NCI-H748 treated with DMSO at 0.1 percent for 48 hours (cell line): ENCODE results near the gene ADGRG1.

Source experiments
- DNase-seq: peaks from one replicate; lab custom pipeline; 2025; lab: John Stamatoyannopoulos, UW

ADGRG1 gene

DNA sequence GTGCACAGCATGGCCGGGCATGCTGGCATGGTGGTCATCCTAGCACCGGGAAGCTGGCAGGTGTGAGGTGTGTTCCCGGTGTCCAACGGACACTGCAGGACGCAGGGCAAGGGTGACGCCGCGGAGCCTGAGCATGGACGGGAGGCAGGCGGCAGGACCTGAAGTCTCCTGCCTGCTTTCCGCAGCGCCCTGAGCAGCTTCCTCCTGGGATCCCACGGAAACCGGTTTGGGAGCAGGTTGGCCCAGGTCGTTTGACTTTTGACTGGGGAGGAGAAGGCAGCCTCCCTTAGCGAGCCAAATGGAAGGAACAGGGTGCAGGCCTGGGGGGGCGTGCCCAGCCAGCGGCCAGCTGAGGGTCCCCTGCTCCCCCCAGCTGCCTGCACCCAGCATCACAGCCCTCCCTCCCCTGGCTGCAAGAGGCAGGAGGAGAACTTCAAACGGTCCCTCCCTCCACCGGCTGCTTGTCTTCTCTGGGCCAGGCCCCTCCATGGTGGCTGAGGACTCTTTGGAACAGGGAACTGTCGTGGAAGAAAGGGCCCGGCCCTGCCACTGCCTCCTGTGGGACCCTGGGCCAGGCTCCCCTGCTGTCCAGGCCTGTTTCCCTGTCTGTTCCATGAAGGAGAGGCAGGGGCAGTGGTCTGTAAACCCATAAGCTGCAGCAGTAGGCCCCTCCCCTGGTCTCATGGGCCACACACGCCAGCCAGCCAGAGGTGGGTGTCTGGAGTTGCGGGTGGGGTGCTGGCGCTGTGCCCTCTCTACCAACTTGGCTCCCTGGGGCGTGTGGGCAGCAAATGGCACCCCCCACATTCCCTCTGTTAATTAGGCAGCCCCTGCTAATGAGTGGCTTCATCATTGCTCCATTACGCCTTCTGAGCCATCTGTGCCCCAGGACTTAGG, 7.8 kb upstream of the ADGRG1 start:
- no peak for DNase-seq

DNA sequence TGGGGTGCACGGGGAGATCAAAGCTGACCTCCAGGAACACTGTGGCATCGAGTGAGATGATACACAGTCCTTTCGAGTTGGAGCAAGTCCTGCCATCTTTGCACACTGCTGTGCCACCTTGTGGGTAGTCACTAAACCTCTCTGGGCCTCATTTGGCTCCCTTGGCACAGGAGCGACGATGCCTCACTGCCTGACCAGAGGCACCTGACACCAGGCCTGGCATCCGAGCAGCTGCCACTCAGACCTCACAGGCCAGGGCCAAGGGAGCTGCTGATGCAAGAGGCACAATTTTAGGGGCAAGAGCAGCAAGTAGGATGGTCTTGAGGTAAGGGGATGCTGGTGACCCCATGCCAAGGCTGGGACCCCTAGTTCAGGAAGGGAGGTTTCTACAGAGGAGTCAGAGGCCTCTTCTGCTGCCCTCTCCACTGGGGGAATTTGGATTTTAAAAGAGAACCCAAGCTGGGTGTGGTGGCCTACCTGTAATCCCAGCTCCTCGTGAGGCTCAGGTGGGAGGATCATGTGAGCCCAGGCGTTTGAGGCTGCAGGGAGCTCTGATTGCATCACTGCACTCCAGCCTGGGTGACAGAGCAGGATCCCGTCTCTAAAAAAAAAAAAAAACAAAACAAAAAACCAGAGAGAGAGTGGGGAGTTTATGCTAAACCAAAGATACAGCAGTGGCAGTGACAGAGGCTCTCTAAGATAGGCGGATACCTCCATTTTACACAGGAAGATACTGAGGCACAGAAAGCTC, 6.7 kb upstream of the ADGRG1 start:
- DNase-seq = no peak

DNA sequence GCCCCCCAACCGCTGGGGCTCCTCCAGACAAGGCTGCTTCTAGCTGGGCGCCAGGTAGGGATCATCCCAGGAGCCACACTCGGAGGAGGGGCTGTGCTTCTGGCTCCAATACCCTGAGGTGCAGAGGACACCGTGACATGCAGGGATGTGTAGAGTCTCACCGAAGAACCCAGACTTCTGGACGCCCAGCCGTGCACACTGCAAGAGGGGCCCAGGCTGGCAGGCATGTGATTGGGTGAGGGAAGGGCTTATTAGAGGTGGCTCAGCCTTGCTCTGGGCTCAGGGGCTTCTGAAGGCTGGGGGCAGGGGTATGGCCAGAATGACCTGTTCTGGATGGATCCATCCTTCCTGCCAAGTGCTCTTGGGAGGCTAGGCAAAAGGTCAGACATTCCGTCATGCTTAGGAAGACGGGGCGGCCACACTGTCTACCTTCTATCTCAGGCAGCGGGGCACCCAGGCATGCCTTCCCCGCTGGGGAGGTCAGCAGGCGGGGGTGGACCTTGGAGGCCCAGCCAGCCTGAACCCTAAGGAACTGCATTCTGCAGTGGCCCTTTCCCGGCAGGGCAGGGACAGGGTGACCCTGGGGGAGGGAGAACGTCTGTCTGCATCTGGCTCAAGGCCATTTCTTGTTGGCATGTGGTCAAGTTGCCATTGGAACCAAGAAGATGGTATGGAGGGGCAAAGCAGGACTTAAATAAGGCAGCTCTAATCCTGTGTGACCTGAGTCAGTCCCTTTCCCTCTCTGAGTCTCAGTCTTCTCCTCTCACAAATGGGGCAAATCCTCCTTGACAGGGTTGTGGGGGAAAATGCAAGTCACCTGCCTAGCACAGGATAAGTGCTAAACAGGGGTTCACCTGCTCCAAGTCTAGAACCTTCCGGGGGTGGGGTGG, 5.8 kb upstream of the ADGRG1 start:
- DNase-seq = no peak

DNA sequence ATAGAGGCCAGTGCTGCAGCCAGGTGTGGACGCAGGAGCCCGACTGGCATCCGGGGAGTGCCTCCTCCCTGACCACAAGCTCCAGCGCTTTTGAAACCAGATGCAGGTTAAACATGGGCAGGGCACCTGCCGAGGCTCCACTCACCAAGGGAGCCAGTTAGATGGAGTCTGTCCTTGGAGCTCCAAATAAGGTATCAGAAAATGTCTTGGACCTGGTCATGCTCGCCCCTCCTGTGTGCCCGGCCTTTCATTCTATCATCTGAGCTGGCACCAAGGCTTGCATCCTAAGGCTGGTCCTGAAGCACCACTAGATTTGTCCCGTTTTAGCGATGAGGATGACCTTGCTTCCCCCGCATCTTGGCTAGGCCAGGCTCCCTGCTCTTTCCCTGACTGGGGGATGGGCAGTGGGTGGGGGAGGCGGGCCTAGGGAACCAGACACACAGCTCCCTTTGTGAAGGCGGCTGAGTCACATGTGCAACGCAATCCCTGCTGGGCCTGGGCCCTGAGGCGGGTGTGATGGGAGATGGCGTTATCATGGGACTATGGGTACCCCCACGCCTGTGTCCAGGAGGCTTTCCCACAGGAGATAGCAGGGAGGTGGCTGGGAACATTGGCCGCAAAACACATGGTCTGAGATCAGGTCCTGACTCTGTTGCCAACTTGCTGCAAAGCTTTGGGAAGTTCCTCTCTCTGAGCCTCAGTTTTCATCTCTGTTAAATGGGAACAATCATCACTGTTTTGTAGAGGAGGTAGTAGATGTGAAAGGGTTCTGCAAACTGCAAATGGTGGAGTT, 5.0 kb upstream of the ADGRG1 start:
- DNase-seq = no peak

DNA sequence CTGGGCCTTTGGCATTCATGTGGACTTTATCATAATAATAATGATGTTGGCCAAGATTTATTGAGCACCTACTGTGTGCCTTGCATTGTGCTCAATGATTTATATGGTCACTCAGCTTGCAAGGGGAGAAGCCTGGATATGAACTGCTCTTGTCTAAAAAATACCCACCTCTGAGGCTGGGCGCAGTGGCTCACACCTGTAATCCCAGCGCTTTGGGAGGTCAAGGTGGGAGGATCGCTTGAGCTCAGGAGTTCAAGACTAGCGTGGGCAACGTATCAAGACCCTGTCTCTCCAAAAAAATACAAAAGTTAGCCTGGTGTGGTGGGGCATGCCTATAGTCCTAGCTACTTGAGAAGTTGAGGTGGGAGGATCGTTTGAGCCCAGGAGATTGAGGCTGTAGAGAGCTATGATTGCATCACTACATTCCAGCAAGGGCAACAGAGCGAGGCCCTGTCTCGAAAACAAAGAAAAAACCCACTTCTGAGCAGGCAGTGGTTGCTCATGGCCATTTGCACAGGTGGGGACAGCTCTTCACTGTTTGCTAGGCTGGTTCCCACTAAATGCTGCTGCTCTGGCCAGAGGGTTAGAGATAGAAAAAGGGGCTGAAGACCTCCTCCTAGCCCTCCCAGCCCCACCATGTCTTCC, 4.3 kb upstream of the ADGRG1 start:
- DNase-seq = no peak

DNA sequence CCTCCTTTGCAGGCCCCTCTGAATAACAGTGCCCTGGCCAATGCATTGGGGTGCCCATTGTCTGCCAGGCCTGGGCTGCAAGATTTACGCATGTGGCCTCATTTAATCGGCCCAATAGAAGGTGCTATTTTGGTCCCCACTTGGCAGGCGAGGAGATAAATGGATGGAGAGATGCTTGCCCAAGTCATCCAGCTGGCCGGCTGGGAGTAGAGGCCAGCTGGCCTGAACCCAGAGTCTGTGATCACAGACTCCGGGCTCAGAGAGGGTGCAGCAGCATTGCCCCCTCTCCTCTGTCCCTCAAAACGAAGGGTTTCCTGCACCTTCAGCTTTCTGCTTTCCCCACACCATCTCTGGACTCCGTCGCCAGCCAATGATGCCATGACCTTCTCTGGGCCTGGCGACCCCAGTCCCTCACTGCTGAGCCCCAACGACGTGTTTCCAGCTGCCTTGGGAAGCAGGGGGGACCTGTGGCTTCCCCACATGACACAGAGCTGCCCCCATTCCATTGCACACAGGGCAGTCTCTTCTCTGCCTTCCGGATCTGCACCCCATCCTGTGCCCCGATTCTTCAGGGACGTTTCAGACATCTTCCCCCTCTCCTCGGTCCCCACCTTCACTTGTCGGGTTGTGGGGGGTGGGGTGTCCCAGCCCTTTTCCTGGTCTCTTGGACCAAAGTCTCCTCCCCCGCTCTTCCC, 3.5 kb upstream of the ADGRG1 start:
- DNase-seq = no peak

DNA sequence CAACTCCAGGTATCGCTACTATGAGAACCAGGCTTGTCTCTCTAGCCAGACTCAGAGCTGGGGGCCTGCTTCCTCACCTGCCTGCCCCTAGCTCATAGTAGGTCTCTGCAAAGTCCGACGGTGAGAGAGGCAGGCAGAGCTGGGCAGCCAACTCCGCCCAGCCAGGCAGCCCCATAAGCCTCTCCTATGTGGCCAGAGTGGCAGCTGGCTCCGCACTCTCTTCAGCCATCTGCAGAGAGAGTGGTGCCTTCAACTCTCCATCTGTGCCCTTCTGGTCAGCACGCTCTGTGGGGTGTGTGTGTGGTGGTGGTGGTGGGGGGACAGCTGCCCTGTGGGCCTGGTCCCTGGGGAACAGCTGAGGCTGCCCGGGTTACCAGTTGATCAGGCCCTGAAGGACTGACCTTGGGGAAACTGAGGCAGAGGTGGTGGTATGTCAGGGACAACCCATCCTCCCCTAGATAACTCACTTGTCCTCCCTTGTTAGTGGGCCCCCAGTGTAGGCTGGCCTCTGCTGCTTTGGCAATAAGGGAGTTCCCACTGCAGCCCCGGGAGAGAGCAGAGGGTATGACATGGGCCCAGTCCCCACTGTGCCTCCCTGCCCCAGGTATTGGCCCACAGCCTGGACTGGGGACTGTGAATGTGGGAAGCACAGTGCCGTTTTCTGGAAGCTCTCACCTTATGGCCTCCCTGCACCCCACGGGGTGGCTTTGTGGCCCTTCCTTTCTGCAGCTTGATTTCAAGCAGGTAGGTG, 1.8 kb upstream of the ADGRG1 start:
- no peak for DNase-seq

DNA sequence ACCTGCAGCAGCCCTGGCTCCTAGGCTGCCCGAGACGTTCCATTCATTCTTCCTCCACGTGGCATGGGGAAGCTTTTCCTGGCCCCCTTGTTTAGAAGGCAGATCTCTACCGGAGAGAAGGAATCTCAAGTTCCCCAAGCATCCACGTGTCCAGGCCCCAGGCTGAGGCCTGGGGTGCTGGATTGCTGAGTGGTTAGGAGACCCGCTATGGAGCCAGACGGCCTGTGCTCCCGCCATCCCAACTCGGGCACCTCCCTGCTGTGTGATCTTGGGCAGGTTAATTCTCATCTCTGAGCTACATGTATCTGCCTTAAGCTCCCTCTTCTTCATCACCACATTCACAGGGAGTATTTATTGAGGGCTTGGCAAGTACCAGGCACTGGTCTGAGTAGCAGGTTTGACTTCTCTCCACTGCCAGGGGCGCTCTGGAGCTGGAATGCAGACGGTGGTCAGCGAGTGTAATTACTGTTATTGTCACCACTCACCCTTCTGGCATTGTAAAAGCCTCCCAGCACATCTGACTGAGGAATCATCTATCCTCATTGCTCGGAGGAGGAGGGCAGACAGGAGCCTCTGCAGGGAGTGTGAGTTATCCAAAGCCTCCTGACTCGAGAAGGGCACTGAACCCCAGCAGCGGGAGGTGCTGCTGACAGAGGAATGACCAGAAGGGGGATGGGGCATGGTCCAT, 1.1 kb upstream of the ADGRG1 start:
- DNase-seq = no peak

DNA sequence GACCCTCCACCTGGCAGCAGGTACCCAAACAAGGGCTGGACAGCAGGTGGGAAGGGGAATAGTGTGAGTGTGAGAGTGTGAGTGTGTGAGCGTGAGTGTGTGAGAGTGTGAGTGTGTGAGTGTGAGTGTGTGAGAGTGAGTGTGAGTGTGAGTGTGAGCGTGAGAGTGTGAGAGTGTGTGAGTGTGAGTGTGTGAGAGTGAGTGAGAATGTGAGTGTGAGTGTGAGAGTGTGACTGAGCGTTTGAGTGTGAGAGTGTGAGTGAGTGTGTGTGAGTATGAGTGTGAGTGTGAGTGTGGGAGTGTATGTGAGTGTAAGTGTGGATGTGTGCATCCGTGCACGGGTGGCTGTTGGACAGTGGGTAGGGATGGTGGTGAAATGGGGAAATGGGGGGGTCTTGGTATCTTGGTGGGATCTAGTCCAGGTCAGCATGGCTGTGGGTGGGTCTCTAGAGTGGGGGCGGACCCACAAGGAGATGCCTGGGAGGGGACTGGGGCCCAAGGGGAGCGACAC, 408 bp downstream of the ADGRG1 start:
- no peak for DNase-seq

DNA sequence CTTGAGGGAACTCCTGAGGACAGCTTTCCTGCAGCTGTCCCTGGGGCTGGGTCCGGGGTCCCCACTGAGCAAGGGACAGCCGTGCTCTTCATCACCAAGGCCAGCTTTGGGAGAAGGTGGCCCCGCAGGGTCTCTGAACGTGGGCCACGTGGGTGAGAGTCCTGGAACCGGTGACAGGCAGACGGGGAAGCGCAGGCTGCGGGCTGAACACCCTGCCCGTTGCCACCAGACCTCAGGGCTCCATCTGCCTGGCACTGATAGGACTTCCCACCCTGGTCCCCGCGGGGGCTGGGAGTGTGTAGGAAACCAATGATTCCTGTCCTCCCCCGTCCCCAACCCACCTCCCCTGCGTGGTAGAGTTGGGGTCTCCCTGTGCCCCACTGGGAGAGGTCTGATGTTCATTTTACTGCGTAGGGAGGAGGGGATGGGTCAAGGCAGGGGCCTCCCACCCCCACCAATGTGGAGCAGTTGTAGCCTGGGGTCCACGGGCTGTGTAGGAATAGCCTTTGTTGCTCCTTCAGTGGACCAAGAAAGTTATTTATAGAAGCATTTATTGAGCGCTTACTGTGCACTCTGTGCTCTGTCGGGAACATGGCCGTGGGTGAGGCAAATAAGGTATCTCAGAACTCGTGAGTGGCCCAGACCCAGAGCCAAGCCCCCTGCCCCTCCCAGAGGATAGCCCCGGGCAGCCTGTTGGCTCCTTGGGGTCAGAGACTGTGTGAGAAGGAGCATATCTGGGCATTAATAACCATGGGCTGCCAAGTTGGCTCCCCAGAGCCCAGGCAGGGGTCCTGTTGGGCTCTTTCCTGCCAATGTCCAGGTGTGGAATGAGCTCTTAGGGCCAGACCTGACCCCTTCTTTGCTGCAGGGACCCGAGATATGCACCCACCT, 1.3 kb downstream of the ADGRG1 start:
- no peak for DNase-seq

DNA sequence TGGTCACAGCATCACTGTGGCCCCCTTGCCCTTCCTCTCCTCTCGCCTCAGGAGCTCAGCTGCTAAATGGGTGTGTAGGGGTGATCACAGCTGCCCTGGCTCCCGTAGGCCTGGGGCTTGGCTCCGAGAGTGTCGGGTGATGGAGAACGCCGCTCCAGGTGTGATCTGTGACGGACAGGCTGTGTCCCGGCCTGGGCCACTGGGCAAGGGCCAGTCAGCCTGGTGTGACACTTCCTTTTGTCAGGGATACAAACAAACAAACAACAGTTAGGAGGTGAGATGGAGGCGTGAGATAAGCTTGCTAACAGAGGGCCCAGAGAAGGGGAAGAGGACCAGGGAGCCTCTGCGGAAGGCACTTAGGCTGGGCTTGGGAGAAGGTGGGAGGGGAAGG, 2.0 kb downstream of the ADGRG1 start:
- DNase-seq = no peak

DNA sequence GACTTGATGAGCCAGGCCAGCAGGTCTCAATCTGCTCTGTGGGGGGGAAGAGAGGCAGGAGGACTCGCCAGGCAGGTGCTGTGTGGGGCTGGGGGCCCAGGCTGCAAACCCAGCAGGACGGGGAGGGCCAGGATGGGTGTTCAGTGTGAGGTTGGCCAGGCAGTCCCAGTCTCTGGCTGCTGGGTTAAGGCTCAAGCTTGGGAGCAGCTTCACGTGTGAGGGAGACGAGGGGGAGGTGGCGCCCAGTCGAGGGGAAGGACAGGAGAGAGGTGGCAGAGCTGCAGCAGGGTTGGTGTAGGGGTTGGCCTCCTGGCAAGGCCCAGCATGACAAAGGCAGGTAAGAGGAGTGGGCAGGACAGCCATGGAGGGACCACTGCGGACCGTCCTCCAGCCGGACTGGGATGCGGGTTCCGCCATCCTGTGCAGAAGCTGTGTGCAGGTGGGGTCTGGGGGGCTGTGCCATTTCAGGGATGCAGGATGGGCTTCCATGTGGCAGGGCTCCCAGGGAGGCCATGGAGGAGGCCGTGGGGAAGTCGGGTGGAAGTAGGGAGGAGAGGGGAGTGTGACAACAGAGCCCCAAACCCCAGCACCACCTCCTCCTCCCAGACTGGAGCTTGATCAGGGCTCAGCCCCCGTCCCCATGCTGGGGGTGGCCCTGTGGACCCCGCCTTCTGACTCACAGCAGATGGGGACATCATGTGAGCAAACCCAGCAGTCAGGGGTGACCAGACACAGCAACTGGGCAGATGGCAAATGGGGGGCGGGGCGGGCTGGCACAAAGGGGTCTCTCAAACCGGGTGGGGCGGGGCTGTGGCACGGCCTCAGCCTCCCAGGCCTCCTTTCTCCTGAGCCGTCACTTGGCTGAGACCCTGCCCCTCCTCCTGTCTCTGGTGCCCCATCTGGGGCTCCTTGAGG, 2.8 kb downstream of the ADGRG1 start:
- no peak for DNase-seq

DNA sequence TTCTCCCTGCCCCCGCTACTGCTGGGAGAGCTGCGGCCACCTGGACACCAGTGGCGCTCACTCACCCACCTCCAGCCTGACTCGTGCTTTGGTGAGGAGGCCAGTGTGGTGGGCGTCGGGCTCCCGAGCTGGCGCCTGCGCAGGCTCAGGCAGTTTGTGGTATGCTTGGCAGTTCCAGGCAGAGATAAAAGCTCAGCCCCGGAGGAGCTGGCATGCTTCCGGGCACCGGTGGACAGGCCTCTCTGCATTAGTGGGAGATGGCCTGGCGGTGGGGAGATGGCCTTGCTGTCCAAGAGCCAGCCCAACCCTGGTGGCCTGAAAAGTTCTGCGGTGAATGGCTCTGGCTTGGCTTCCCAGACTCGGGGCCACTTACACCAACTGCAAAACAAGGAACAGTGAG, 4.1 kb downstream of the ADGRG1 start:
- DNase-seq = no peak

DNA sequence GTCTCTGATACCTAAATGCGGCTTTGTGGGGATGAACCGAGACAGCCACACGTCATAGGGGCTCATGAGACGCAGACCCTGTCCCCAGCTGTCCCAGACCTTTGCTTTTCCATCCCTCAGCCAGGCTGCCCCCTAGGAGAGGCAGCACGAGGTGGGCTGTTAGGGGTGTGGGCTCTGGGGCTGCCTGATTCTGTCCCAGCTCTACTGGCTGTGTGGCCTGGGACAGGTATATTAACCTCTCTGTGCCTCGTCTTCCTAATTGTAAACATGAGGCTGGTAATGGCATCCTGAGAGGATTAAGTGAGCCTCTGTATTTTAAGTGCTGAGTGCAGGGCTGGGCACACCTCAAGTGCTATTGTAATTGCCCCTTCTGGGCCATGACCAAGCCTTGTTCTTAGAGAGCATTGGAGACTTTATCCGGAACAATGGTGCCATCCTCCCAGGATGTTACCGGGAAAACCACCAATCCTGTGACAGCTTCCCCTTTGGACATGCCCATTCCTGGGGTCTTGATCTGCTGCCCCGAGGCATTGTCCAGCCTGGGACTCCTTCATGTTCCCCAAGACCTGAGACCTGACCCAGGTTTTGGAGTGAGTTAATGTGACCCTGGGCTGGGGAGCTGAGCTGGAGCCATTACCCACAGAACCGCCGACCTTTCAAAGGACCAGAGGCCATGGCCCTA, 5.1 kb downstream of the ADGRG1 start:
- DNase-seq = no peak

DNA sequence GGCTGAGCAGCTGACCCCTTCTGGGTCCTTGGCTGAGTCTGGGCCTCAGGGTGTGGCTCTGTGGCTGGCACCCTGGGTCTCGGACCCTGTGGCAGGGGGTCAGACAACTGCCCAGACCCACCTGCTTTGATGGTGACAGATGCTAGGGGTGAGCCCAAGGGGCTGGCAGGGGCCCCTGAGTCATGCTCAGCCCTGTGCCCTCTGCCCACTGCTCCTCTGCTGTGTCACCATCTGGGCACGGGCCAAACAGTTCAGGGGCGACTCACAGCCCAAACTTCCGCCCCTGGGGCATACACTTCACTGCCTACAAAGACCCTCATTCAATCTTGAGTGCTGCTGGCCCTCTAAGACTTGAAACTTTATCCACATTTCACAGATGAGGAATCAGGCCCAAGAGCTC, 5.7 kb downstream of the ADGRG1 start:
- DNase-seq = no peak
